Measurements from ENCODE around the gene MYO9A. TPM values are rescaled to one million over a fixed set of nuclear protein-coding genes. Genes with fewer than 3 reads are reported as not detected.
A peak's percentile ranks its signal among the peaks of the same experiment; 100 is the strongest.
"Not testable (repeated sequence)": the region's sequence is repeated elsewhere in the genome, so short reads cannot be mapped to it uniquely, and the experiment has no call there.

Gene MYO9A
- total RNA-seq, 2 donors from 2014 or later: 27.1 to 30.5 TPM

- DNase-seq (no peak), ATAC-seq (no peak)
- H3K9me3 ChIP-seq (ENCODE audit: control insufficient read depth, low read length, poor library complexity, severe bottlenecking): no peaks in the 10 kb centered on the region
- Mint-ChIP-seq H3K27me3 (no peaks in the 10 kb centered on the region), H3K4me1 (peaks cover 4% of the 10 kb centered on the region), H3K27ac (no peak overlapping the region), H3K4me3 (no peak overlapping the region), H3K36me3 (ENCODE audit: low read depth) (no peaks in the 10 kb centered on the region)
These were observed 54.8 kb downstream of the MYO9A start for GRCh38 chr15:72063186-72063585.

DNA sequence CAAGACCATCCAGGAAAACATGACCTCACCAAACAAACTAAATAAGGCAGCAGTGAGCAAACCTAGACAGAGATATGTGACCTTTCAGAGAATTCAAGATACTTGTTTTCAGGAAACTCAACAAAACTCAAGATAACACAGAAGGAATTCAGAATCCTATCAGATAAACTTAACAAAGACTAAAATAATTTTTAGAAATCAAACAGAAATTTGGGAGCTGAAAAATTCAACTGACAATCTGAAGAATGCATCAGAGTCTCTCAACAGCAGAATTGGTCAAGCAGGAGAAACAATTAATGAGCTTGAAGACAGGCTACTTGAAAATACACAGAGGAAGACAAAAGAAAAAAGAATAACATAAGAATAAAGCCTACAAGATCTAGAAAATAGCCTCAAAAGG is 55.6 kb downstream of the MYO9A start:
- Mint-ChIP-seq H3K36me3 (ENCODE audit: low read depth) (no peaks in the 10 kb centered on the region), H3K4me1 (peaks cover 8% of the 10 kb centered on the region), H3K27ac (no peak overlapping the region), H3K27me3 (no peaks in the 10 kb centered on the region), H3K4me3 (no peak overlapping the region)
- DNase-seq: no peak
- no peak for ATAC-seq
- H3K9me3 ChIP-seq (ENCODE audit: control insufficient read depth, low read length, poor library complexity, severe bottlenecking): no peaks in the 10 kb centered on the region

DNA sequence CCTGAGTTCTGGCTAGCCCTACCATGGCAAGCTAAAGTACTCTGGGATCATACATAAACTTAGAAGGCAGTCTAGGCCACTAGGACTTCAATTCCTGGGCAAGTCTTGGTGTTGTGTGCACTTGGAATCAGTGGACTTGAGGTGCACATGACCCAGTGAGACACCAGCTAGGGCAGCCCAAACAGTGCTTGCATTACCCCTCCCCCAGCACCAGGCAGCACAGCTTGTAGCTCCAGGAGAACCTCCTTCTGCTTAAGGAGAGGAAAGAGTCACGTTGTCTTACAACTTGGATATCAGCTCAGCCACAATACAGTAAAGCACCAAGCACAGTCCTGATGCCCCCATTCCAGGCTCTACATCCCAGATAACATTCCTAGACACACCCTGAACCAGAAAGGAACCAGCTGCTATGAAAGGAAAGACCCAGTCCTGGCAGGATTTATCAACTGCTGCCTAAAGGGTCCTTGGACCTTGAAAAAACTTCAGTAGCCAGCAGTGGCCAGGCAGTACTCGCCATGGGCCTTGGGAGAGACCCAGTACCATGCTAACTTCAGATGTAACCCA is 57.2 kb downstream of the MYO9A start:
- H3K27me3 Mint-ChIP-seq: no peaks in the 10 kb centered on the region
- no peak for ATAC-seq

DNA sequence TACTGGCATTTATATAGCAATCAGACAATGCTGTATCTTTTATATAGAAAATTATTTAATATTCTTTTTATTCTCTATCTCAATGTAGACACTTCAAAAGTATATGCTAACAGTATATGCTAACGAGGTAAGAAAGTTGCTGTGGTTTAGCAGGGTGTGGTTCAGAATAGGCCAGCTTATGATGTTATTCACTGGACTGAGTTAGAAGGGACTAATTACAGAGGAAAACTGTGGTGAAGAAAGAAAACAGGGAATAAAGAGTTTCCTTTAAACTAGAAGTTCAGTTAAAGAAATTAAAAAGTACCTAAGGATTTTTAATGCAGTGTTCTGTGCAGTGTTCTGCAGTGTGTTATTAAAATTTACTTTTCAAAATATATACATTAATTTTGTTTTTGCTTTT is 59.4 kb downstream of the MYO9A start:
- H3K9me3 ChIP-seq (ENCODE audit: control insufficient read depth, low read length, poor library complexity, severe bottlenecking): no peaks in the 10 kb centered on the region
- H3K4me1 Mint-ChIP-seq: peaks cover 14% of the 10 kb centered on the region
- DNase-seq (no peak), ATAC-seq (no peak)
- no peak overlapping the region for H3K27ac Mint-ChIP-seq
- no peaks in the 10 kb centered on the region for H3K36me3 Mint-ChIP-seq (ENCODE audit: low read depth)
- H3K27me3 Mint-ChIP-seq: no peaks in the 10 kb centered on the region
- H3K4me3 Mint-ChIP-seq: no peak overlapping the region

More for the DNA sequence above, 57.2 kb downstream of the MYO9A start:
- DNase-seq: no peak
- no peaks in the 10 kb centered on the region for H3K9me3 ChIP-seq (ENCODE audit: control insufficient read depth, low read length, poor library complexity, severe bottlenecking)
- H3K4me1 Mint-ChIP-seq: peaks cover 9% of the 10 kb centered on the region
- no peaks in the 10 kb centered on the region for H3K36me3 Mint-ChIP-seq (ENCODE audit: low read depth)
- H3K27ac Mint-ChIP-seq: no peak overlapping the region
- no peak overlapping the region for H3K4me3 Mint-ChIP-seq

DNA sequence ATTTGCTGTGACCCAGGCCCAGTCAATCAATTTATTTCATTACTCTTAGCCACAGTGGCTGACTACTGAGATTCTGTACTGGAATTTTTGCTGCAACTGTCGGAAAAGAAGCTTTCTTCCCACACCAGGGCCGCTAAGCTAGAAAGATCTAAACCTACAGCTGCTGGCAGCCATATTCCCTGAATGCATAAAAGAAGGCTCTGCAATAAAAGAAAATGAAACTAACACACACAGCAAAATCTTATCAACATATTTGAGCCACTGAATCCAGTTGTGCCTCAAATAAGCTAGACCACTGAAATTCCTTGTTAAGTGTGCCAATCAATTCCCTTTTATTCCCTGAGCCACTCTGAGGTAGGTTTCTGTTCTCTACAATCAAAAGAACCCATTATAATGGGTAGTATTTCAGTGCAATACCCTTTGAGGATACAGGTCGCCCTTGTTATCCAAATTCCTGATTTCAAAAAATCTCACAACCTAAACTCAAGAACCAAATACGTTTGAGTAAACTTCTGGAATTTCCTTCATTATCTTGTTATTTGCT is 60.3 kb downstream of the MYO9A start:
- DNase-seq (no peak), ATAC-seq (no peak)
- H3K27ac Mint-ChIP-seq: no peak overlapping the region
- H3K4me1 Mint-ChIP-seq: peaks cover 12% of the 10 kb centered on the region
- no peaks in the 10 kb centered on the region for H3K9me3 ChIP-seq (ENCODE audit: control insufficient read depth, low read length, poor library complexity, severe bottlenecking)
- H3K27me3 Mint-ChIP-seq: no peaks in the 10 kb centered on the region
- H3K4me3 Mint-ChIP-seq: no peak overlapping the region
- no peaks in the 10 kb centered on the region for H3K36me3 Mint-ChIP-seq (ENCODE audit: low read depth)

- H3K4me1 Mint-ChIP-seq: peaks cover 14% of the 10 kb centered on the region
- H3K27ac Mint-ChIP-seq; H3K36me3 Mint-ChIP-seq (ENCODE audit: low read depth); ATAC-seq; H3K27me3 Mint-ChIP-seq; DNase-seq; H3K4me3 Mint-ChIP-seq; H3K9me3 ChIP-seq (ENCODE audit: control insufficient read depth, low read length, poor library complexity, severe bottlenecking): not testable (repeated sequence)
These were observed 61.7 kb downstream of the MYO9A start for GRCh38 chr15:72056217-72056616.

GRCh38 chr15:72053297-72053696 is 64.7 kb downstream of the MYO9A start:
- not testable (repeated sequence) for H3K4me3 Mint-ChIP-seq; ATAC-seq; H3K27ac Mint-ChIP-seq; H3K36me3 Mint-ChIP-seq (ENCODE audit: low read depth); DNase-seq; H3K9me3 ChIP-seq (ENCODE audit: control insufficient read depth, low read length, poor library complexity, severe bottlenecking); H3K27me3 Mint-ChIP-seq
- peaks cover 16% of the 10 kb centered on the region for H3K4me1 Mint-ChIP-seq

- Mint-ChIP-seq H3K36me3 (ENCODE audit: low read depth) (peaks cover 7% of the 10 kb centered on the region), H3K4me1 (peaks cover 18% of the 10 kb centered on the region), H3K27ac (no peak overlapping the region), H3K27me3 (no peaks in the 10 kb centered on the region), H3K4me3 (peak overlapping the region; percentile 70)
- no peaks in the 10 kb centered on the region for H3K9me3 ChIP-seq (ENCODE audit: control insufficient read depth, low read length, poor library complexity, severe bottlenecking)
- no peak for DNase-seq
- ATAC-seq: no peak
These were observed 67.2 kb downstream of the MYO9A start for GRCh38 chr15:72050700-72051099.

DNA sequence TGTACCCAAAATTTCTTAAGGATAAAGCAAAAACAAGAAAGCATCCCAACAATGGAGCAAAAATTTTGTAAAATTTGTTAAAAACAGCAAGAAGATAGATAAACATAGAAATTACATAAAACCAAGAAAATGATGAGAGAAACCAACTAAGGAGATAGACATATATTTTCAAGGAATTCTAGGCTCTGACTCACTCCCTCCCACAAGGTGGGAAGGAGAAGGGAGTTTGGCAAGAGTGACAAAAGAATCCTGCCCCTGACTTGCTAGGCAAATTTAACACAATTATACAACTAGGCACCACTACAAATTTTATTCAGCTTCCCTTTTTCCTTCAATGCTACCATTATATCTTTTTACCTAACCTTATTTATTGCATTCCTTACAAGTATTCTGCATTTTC is 70.9 kb downstream of the MYO9A start:
- no peak for DNase-seq
- no peaks in the 10 kb centered on the region for H3K9me3 ChIP-seq (ENCODE audit: control insufficient read depth, low read length, poor library complexity, severe bottlenecking)
- H3K4me3 Mint-ChIP-seq: no peak overlapping the region
- peaks cover 10% of the 10 kb centered on the region for H3K36me3 Mint-ChIP-seq (ENCODE audit: low read depth)
- ATAC-seq: no peak
- H3K27ac Mint-ChIP-seq: no peak overlapping the region
- no peaks in the 10 kb centered on the region for H3K27me3 Mint-ChIP-seq
- H3K4me1 Mint-ChIP-seq: peaks cover 23% of the 10 kb centered on the region

DNA sequence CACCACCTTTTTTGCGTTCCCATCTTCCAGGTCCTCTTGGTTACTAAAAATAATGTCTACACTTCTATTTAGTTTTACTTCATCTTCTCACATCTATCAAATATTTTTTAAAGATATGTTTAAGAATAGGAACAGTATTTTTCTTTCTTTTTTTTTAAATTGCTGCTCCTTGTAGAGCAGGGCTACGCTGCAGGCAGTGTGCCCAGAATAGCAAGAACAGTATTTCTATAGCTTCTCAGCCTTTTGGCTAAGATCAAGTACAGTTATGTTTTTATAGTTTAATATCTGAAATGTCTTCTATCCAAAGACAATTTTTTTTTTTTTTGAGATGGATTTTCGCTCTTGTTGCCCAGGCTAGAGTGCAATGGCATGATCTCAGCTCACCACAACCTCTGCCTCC is 73.0 kb downstream of the MYO9A start:
- no peaks in the 10 kb centered on the region for H3K27me3 Mint-ChIP-seq
- H3K27ac Mint-ChIP-seq: no peak overlapping the region
- H3K36me3 Mint-ChIP-seq (ENCODE audit: low read depth): peaks cover 7% of the 10 kb centered on the region
- no peak overlapping the region for H3K4me3 Mint-ChIP-seq
- peaks cover 19% of the 10 kb centered on the region for H3K4me1 Mint-ChIP-seq
- DNase-seq (no peak), ATAC-seq (no peak)
- H3K9me3 ChIP-seq (ENCODE audit: control insufficient read depth, low read length, poor library complexity, severe bottlenecking): no peaks in the 10 kb centered on the region

- no peak overlapping the region for H3K4me3 Mint-ChIP-seq
- H3K36me3 Mint-ChIP-seq (ENCODE audit: low read depth): peaks cover 7% of the 10 kb centered on the region
- no peak for ATAC-seq
- H3K9me3 ChIP-seq (ENCODE audit: control insufficient read depth, low read length, poor library complexity, severe bottlenecking): no peaks in the 10 kb centered on the region
- no peak overlapping the region for H3K27ac Mint-ChIP-seq
- no peak for DNase-seq
- H3K27me3 Mint-ChIP-seq: no peaks in the 10 kb centered on the region
- peaks cover 20% of the 10 kb centered on the region for H3K4me1 Mint-ChIP-seq
These were observed 75.1 kb downstream of the MYO9A start for GRCh38 chr15:72042865-72043264.

- peaks cover 17% of the 10 kb centered on the region for H3K4me1 Mint-ChIP-seq
- no peak for ATAC-seq
- no peaks in the 10 kb centered on the region for H3K9me3 ChIP-seq (ENCODE audit: control insufficient read depth, low read length, poor library complexity, severe bottlenecking)
- H3K4me3 Mint-ChIP-seq: no peak overlapping the region
- H3K27ac Mint-ChIP-seq: no peak overlapping the region
- peaks cover 7% of the 10 kb centered on the region for H3K36me3 Mint-ChIP-seq (ENCODE audit: low read depth)
- DNase-seq: no peak
- H3K27me3 Mint-ChIP-seq: no peaks in the 10 kb centered on the region
These were observed 75.9 kb downstream of the MYO9A start for GRCh38 chr15:72042054-72042453.

DNA sequence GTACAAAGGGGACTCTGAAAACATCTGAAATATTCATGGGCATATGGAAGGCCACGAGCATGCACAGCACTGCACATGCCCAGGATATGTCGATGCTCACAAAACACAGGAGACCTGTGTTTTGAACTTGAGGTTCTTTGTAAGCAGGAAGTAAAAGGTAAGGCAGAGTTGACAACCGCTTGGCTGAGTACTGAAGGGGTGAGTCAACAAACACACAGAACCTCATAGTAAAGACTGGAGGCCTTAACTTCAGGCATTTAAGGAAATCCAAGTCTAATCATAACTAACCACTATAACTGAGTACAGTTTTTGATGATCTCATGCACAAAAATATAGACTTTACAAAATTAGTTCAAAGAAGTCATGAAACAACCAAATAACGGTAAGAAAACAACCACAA is 80.6 kb downstream of the MYO9A start:
- Mint-ChIP-seq H3K27ac (no peak overlapping the region), H3K36me3 (ENCODE audit: low read depth) (no peaks in the 10 kb centered on the region), H3K4me3 (no peak overlapping the region), H3K27me3 (no peaks in the 10 kb centered on the region), H3K4me1 (peaks cover 3% of the 10 kb centered on the region)
- no peak for DNase-seq
- no peaks in the 10 kb centered on the region for H3K9me3 ChIP-seq (ENCODE audit: control insufficient read depth, low read length, poor library complexity, severe bottlenecking)
- no peak for ATAC-seq

- Mint-ChIP-seq H3K27me3 (no peaks in the 10 kb centered on the region), H3K27ac (no peak overlapping the region), H3K4me1 (peaks cover 2% of the 10 kb centered on the region), H3K4me3 (no peak overlapping the region), H3K36me3 (ENCODE audit: low read depth) (no peaks in the 10 kb centered on the region)
- DNase-seq (no peak), ATAC-seq (no peak)
- H3K9me3 ChIP-seq (ENCODE audit: control insufficient read depth, low read length, poor library complexity, severe bottlenecking): no peaks in the 10 kb centered on the region
These were observed 82.9 kb downstream of the MYO9A start for GRCh38 chr15:72034859-72035650.

Data from T-helper 17 cell (primary cell).